RWPE1 (cell line): ENCODE measurements around the gene MLXIP.

Experiments used
- CTCF ChIA-PET: fragments of 350-600 bp; sonication (Branson Sonifier 250); formaldehyde crosslinking; extraction: SDS; loops from one replicate; lab custom pipeline; 2021; lab: Yijun Ruan, JAX
- POLR2A ChIA-PET: fragments of 400-600 bp; formaldehyde crosslinking; extraction: SDS; loops from one replicate; lab custom pipeline; 2020; ENCODE audit warnings: antibody characterized with exemption; ENCODE audit not compliant: low non-redundant PET; lab: Yijun Ruan, JAX
- DNase-seq: peaks from one replicate; pipeline ENCODE4 v3.0.0; 2012; ENCODE audit warnings: low spot score
- H3K27ac ChIP-seq: fragments of 450-650 bp; 2 replicates; pipeline ENCODE4 v1.5.1; 2017
- TF ChIP-seq, protein P1 (sequence below): fragments of 450-650 bp; conservative IDR thresholded peaks from 2 replicates; pipeline ENCODE4 v1.5.1; 2017; ENCODE audit warnings: low read depth, mild to moderate bottlenecking

MLXIP gene

GRCh38 chr12:122063694-122064024 lies 14.9 kb upstream of the MLXIP start:
- TF ChIP-seq, protein P1, sequence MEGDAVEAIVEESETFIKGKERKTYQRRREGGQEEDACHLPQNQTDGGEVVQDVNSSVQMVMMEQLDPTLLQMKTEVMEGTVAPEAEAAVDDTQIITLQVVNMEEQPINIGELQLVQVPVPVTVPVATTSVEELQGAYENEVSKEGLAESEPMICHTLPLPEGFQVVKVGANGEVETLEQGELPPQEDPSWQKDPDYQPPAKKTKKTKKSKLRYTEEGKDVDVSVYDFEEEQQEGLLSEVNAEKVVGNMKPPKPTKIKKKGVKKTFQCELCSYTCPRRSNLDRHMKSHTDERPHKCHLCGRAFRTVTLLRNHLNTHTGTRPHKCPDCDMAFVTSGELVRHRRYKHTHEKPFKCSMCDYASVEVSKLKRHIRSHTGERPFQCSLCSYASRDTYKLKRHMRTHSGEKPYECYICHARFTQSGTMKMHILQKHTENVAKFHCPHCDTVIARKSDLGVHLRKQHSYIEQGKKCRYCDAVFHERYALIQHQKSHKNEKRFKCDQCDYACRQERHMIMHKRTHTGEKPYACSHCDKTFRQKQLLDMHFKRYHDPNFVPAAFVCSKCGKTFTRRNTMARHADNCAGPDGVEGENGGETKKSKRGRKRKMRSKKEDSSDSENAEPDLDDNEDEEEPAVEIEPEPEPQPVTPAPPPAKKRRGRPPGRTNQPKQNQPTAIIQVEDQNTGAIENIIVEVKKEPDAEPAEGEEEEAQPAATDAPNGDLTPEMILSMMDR: no peak
- peak overlapping the region; percentile 93 for H3K27ac ChIP-seq
- ChIA-PET POLR2A (no interaction called here), CTCF (interaction anchor here (0.6 to 1.1 kb wide), 4 partner anchors 15 to 60 kb away, joined by 4 to 7 read pairs (median 6); partner anchors contain the start of gene MLXIP)
- DNase-seq: no peak

DNA sequence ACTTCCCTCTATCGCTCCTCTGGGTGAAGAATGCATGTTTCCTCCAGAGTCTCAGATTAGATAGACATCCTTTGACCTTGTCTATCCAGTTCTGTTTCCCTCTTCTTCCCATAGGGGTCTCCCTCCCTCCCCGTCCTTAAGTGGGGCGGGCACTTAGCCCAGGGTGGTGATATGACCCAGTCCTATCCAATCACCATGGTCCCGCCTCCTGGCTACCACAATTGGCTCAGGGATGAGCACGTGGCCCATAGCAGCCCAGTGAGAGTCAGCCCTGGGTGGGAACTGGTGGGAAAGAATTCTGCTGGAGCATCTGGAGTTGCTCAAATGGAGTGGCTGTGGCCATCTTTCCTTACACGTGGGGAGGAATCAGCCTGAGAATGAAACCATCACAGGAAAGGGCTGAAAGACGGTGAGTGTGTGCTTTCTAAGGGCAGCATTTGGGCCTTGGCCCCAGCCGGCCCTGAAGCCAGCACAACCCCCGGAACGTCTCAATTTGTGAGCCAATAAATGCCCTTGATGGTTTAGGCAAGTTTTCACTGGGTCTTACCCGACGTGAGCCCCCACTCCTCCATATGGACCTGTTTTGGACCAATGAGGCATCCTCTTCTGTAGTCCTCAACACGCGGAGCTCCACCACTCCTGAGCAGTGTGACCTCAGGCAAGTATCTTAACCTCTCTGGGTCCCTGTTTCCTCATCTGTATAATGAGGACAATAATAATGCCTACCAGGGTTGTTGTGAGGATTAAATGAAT lies 14.4 kb upstream of the MLXIP start:
- TF ChIP-seq, protein P1: no peak
- ChIA-PET POLR2A (no interaction called here), CTCF (interaction anchor here (1.1 kb wide), 1 partner anchor 14 kb away, joined by 4 read pairs; the partner anchor contains the start of gene MLXIP)
- peak overlapping the region; percentile 93 for H3K27ac ChIP-seq
- peak; percentile 77 for DNase-seq

- POLR2A ChIA-PET: no interaction called here
- CTCF ChIA-PET: no interaction called here
- H3K27ac ChIP-seq: peak overlapping the region; percentile 93
Observed at GRCh38 chr12:122064780-122065588, 13.6 kb upstream of the MLXIP start.

DNA sequence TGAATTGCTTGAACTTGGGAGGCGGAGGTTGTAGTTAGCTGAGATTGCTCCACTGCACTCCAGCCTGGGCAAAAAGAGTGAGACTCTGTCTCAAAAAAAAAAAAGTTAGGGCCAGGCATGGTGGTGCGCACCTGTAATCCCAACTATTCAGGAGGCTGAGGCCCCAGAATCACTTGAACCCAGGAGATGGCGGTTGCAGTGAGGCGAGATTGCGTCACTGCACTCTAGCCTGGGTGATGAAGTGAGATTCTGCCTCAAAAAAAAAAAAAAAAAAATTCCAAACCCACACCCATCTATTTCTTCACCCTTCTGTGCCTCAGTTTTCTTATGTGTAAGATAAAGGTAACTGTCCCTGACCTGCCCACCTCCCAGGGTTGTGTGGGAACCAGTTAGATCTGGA lies 11.0 kb upstream of the MLXIP start:
- no peak overlapping the region for H3K27ac ChIP-seq
- ChIA-PET CTCF (interaction anchor here (0.6 to 0.7 kb wide), 2 partner anchors 31 to 41 kb away, joined by 4 read pairs; no protein-coding TSS in a partner anchor), POLR2A (no interaction called here)
- no peak for DNase-seq
- TF ChIP-seq, protein P1: no peak

More at GRCh38 chr12:122064780-122065588, 13.6 kb upstream of the MLXIP start:
- peak; percentile 42 for DNase-seq
- TF ChIP-seq, protein P1: no peak

GRCh38 chr12:122067966-122068365 lies 10.6 kb upstream of the MLXIP start:
- TF ChIP-seq, protein P1: no peak
- CTCF ChIA-PET: interaction anchor here (0.7 kb wide), 1 partner anchor 31 kb away, joined by 4 read pairs; no protein-coding TSS in a partner anchor
- DNase-seq: no peak
- POLR2A ChIA-PET: no interaction called here
- no peak overlapping the region for H3K27ac ChIP-seq
